ENCODE data around the gene PIGV. TPM values are rescaled to one million over a fixed set of nuclear protein-coding genes. Genes with fewer than 3 reads are reported as not detected.

Gene PIGV
- total RNA-seq, 1 experiment from 2014 or later = 13.2 TPM

GRCh38 chr1:26820784-26821269 lies 33.1 kb downstream of the PIGV start:
- Histone ChIP-seq H3K9ac (ENCODE audit: low read length) (no peak overlapping the region), H3K27ac (ENCODE audit: low read depth, low read length) (no peak overlapping the region), H4K20me1 (ENCODE audit: insufficient read depth) (no peaks in the 10 kb centered on the region), H3K9me3 (ENCODE audit: control insufficient read depth in 1 of 2, insufficient read depth in 1 of 2, low read depth in 1 of 2, low read length in 2 of 2) (no peaks in the 10 kb centered on the region), H3K9me2 (ENCODE audit: insufficient read depth) (no peaks in the 10 kb centered on the region), H3K27me3 (ENCODE audit: insufficient read depth, low read length) (no peaks in the 10 kb centered on the region), H3K36me3 (ENCODE audit: control insufficient read depth in 1 of 2, insufficient read depth in 2 of 2, low read length in 2 of 2) (no peaks in the 10 kb centered on the region), H2AFZ (ENCODE audit: low read depth, low read length, poor library complexity, severe bottlenecking) (no peak overlapping the region), H3K4me1 (ENCODE audit: control insufficient read depth in 1 of 2, insufficient read depth in 2 of 2, low read length in 2 of 2) (peaks cover 12 to 23% of the 10 kb centered on the region in 2 experiments), H3K4me2 (ENCODE audit: low read length) (no peak overlapping the region), H3K4me3 (replicated peaks in 1 of 2; ENCODE audit: low read depth in 1 of 2, low read length in 2 of 2) (no peak overlapping the region), H3K79me2 (ENCODE audit: insufficient read depth, low read length) (no peaks in the 10 kb centered on the region)
- ATAC-seq = peak; percentile 62
- TF ChIP-seq EZH2 (IDR thresholded peaks at IDR 0.05) (no peak), CEBPB (IDR thresholded peaks at IDR 0.05; ENCODE audit: low read depth) (no peak), CTCF (IDR thresholded peaks at IDR 0.05 in 2 of 3, conservative IDR thresholded peaks at IDR 0.05 in 1 of 3; ENCODE audit: borderline replicate concordance in 1 of 3, insufficient read depth in 1 of 3, low read depth in 2 of 3, low read length in 2 of 3) (peak; percentile 3 to 23 (median 14); a peak in 1 of 6 replicates), FOSL1 (IDR thresholded peaks at IDR 0.05; ENCODE audit: low read depth) (no peak), ZNF274 (IDR thresholded peaks at IDR 0.05; ENCODE audit: low read depth, low read length) (no peak)
- intact Hi-C loops (cut with micrococcal nuclease) = no loop called here
- ChIA-PET RAD21 (ENCODE audit: low non-redundant PET in 1 of 2, low total read pairs in 2 of 2, uncharacterized antibody in 2 of 2, unreplicated experiment in 2 of 2) (interaction anchor here in 1 of 2 experiments (0.5 kb wide), 1 partner anchor 25 kb away, joined by 3 read pairs; no protein-coding TSS in a partner anchor), POLR2A (no interaction called here), CTCF (interaction anchor here (0.7 to 2.4 kb wide), 2 partner anchors 10 to 143 kb away, joined by 3 to 10 read pairs; no protein-coding TSS in a partner anchor)
- DNase-seq (ENCODE audit: low read depth, low spot score) = no peak
- BruUV-seq (replicated peaks) = no TSS peak

- intact Hi-C loops (cut with micrococcal nuclease) = no loop called here
- Histone ChIP-seq H3K9me2 (ENCODE audit: insufficient read depth) (no peaks in the 10 kb centered on the region), H3K27ac (ENCODE audit: low read depth, low read length) (no peak overlapping the region), H3K36me3 (ENCODE audit: control insufficient read depth in 1 of 2, insufficient read depth in 2 of 2, low read length in 2 of 2) (no peaks in the 10 kb centered on the region), H3K4me2 (ENCODE audit: low read length) (no peak overlapping the region), H3K4me1 (ENCODE audit: control insufficient read depth in 1 of 2, insufficient read depth in 2 of 2, low read length in 2 of 2) (peaks cover 21 to 34% of the 10 kb centered on the region in 2 experiments), H3K9ac (ENCODE audit: low read length) (no peak overlapping the region), H3K4me3 (replicated peaks in 1 of 2; ENCODE audit: low read depth in 1 of 2, low read length in 2 of 2) (no peak overlapping the region), H2AFZ (ENCODE audit: low read depth, low read length, poor library complexity, severe bottlenecking) (no peak overlapping the region), H3K9me3 (ENCODE audit: control insufficient read depth in 1 of 2, insufficient read depth in 1 of 2, low read depth in 1 of 2, low read length in 2 of 2) (no peaks in the 10 kb centered on the region), H3K79me2 (ENCODE audit: insufficient read depth, low read length) (peaks cover 11% of the 10 kb centered on the region), H4K20me1 (ENCODE audit: insufficient read depth) (no peaks in the 10 kb centered on the region), H3K27me3 (ENCODE audit: insufficient read depth, low read length) (no peaks in the 10 kb centered on the region)
- BruUV-seq (replicated peaks) = no TSS peak
- ATAC-seq = no peak
- ChIA-PET CTCF (interaction anchor here (1.4 kb wide), 1 partner anchor 13 kb away, joined by 4 read pairs; no protein-coding TSS in a partner anchor), POLR2A (interaction anchor here (1.0 kb wide), 1 partner anchor 14 kb away, joined by 3 read pairs; no protein-coding TSS in a partner anchor), RAD21 (ENCODE audit: low non-redundant PET in 1 of 2, low total read pairs in 2 of 2, uncharacterized antibody in 2 of 2, unreplicated experiment in 2 of 2) (no interaction called here)
- DNase-seq (ENCODE audit: low read depth, low spot score) = no peak
- TF ChIP-seq CEBPB (IDR thresholded peaks at IDR 0.05; ENCODE audit: low read depth) (no peak), CTCF (IDR thresholded peaks at IDR 0.05 in 2 of 3, conservative IDR thresholded peaks at IDR 0.05 in 1 of 3; ENCODE audit: borderline replicate concordance in 1 of 3, insufficient read depth in 1 of 3, low read depth in 2 of 3, low read length in 2 of 3) (peak in 1 of 3 experiments; percentile 22; a peak in 1 of 6 replicates)
These were observed 35.1 kb downstream of the PIGV start for GRCh38 chr1:26822737-26823395.

Measured in HCT116 (cell line).